Liver (tissue), 9 donors: Measurements from ENCODE around the gene SMIM33. TPM values are rescaled to one million over a fixed set of nuclear protein-coding genes. Genes with fewer than 3 reads are reported as not detected.
"Not testable (repeated sequence)": the region's sequence is repeated elsewhere in the genome, so short reads cannot be mapped to it uniquely, and the experiment has no call there.

ENCODE experiments used
- DNase-seq: peaks from one replicate; pipeline ENCODE4 v3.0.0-alpha.2; 2017; ENCODE audit warnings: low spot score
- H3K27ac ChIP-seq, 2 donors: one replicate each; pipeline ENCODE4 v1.7.0; 2013; ENCODE audit warnings: inconsistent platforms in 2 of 2, low read length in 2 of 2, control low read depth in 1 of 2, low read depth in 1 of 2, mild to moderate bottlenecking in 1 of 2
- H3K27me3 ChIP-seq, 4 donors: one replicate each; pipeline versions ENCODE4 v1.6.1 to v1.7.0; 2013; ENCODE audit warnings: low read length in 3 of 4, inconsistent platforms in 1 of 4, mild to moderate bottlenecking in 1 of 4, moderate library complexity in 1 of 4; ENCODE audit not compliant: control insufficient read depth in 4 of 4, insufficient read depth in 4 of 4
- H3K36me3 ChIP-seq, 4 donors: one replicate each; pipeline versions ENCODE4 v1.6.1 to v1.7.0; 2013; ENCODE audit warnings: low read length in 3 of 4, mild to moderate bottlenecking in 3 of 4, low read depth in 1 of 4, moderate library complexity in 1 of 4; ENCODE audit not compliant: control insufficient read depth in 4 of 4, insufficient read depth in 3 of 4
- H3K4me1 ChIP-seq, 4 donors: one replicate each; pipeline versions ENCODE4 v1.6.1 to v1.7.0; 2013; ENCODE audit warnings: low read length in 3 of 4, mild to moderate bottlenecking in 3 of 4, moderate library complexity in 1 of 4; ENCODE audit not compliant: control insufficient read depth in 4 of 4, insufficient read depth in 4 of 4
- H3K4me3 ChIP-seq, 3 donors: one replicate each; pipeline versions ENCODE4 v1.6.1 to v1.7.0; 2013; ENCODE audit warnings: low read length in 3 of 3, control low read depth in 1 of 3, low read depth in 1 of 3, mild to moderate bottlenecking in 1 of 3
- H3K9ac ChIP-seq, 2 donors: one replicate each; pipeline ENCODE4 v1.7.0; 2013; ENCODE audit warnings: low read length in 2 of 2, mild to moderate bottlenecking in 2 of 2, moderate library complexity in 2 of 2, control low read depth in 1 of 2, low read depth in 1 of 2
- H3K9me3 ChIP-seq, 4 donors: one replicate each; pipeline versions ENCODE4 v1.6.1 to v1.7.0; 2013; ENCODE audit warnings: low read length in 3 of 4; ENCODE audit not compliant: control insufficient read depth in 4 of 4
- CTCF ChIP-seq: fragments of 150-350 bp; IDR thresholded peaks from 2 replicates; pipeline ENCODE4 v1.5.1; 2017; ENCODE audit warnings: improper control_type of control experiment, low read depth, low read length; ENCODE audit not compliant: missing input control
- FOXA1 ChIP-seq: IDR thresholded peaks from 2 replicates; pipeline ENCODE4 v1.6.1; 2016; ENCODE audit warnings: antibody characterized with exemption
- FOXA2 ChIP-seq: IDR thresholded peaks from 2 replicates; pipeline ENCODE4 v1.6.1; 2016; ENCODE audit warnings: antibody characterized with exemption
- GABPA ChIP-seq, 2 donors: IDR thresholded peaks in 1 of 2; conservative IDR thresholded peaks in 1 of 2; 2 replicates each; pipeline ENCODE4 v1.6.1; 2016; ENCODE audit warnings: antibody characterized with exemption in 2 of 2, mild to moderate bottlenecking in 1 of 2, moderate library complexity in 1 of 2
- HNF4G ChIP-seq: IDR thresholded peaks from 2 replicates; pipeline ENCODE4 v1.6.1; 2016; ENCODE audit warnings: antibody characterized with exemption
- JUND ChIP-seq, 2 donors: IDR thresholded peaks; 2 replicates each; pipeline ENCODE4 v1.6.1; 2016; ENCODE audit warnings: antibody characterized with exemption in 2 of 2
- MAX ChIP-seq: IDR thresholded peaks from 2 replicates; pipeline ENCODE4 v1.6.1; 2016; ENCODE audit warnings: antibody characterized with exemption
- REST ChIP-seq: IDR thresholded peaks from 2 replicates; pipeline ENCODE4 v1.6.1; 2016; ENCODE audit warnings: antibody characterized with exemption, mild to moderate bottlenecking
- RXRA ChIP-seq, 2 donors: IDR thresholded peaks; 2 replicates each; pipeline ENCODE4 v1.6.1; 2017 to 2018; ENCODE audit warnings: antibody characterized with exemption in 2 of 2, mild to moderate bottlenecking in 1 of 2
- SP1 ChIP-seq: IDR thresholded peaks from 2 replicates; pipeline ENCODE4 v1.6.1; 2018; ENCODE audit warnings: antibody characterized with exemption, mild to moderate bottlenecking
- TAF1 ChIP-seq: conservative IDR thresholded peaks from 2 replicates; pipeline ENCODE4 v1.6.1; 2016; ENCODE audit warnings: antibody characterized with exemption, mild to moderate bottlenecking
- WGBS: extraction: QIAGEN DNeasy Blood & Tissue Kit; methylation state at CpG from one replicate; pipeline ENCODE4 v1.1.7; 2013; 5-methylcytosine and 5-hydroxymethylcytosine counted together
- polyA plus RNA-seq, 2 donors: library from polyadenylated mRNA; stranded (reverse) in 1 of 2; unstranded in 1 of 2; fragments of 200-250 nt in 1 of 2; fragments of >200 nt in 1 of 2; fragmentation: Nextera tagmentation in 1 of 2; extraction: Ambion mirVana in 1 of 2; gene quantifications; one replicate each; pipeline versions ENCODE4 v1.2.1 to v1.2.3, GENCODE V29; 2013 to 2015
- total RNA-seq, 2 donors: library from RNA; depleted of rRNA; stranded (reverse); fragments of >200 nt; gene quantifications; one replicate each; pipeline ENCODE4 v1.2.3, GENCODE V29; 2014
- TF ChIP-seq, protein P1 (sequence below): IDR thresholded peaks from 2 replicates; pipeline ENCODE4 v1.6.1; 2016; ENCODE audit warnings: antibody characterized with exemption
- donor health status: healthy.
- donor health status: healthy.
- donor health status: healthy.
- donor health status: healthy.
- donor health status: healthy.

The SMIM33 gene
- total and polyA plus RNA-seq, 4 donors = 0.05 TPM; not detected in 3

DNA sequence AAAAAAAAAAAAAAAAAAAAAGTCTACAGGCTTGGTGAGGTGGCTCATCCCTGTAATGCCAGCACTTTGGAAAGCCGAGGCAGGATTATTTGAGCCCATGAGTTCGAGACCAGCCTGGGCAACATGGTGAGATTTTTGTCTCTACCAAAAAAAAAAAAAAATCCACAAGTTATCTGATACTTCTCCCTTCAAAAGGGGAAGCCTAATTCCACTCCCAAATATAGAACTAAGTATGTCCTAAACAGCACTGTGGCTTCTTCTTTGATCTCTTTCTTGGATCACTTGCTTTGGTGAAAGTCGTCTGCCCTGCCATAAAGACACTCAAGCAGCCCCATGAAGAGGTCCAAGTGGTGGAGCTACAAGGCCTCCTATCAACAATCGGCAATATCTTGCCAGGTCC, 30.6 kb downstream of the SMIM33 start:
- Histone ChIP-seq H3K9ac (no peak overlapping the region), H3K4me3 (no peak overlapping the region), H3K9me3 (no peaks in the 10 kb centered on the region), H3K27me3 (peaks cover 0 to 2% (median 0%) of the 10 kb centered on the region in 4 donors), H3K27ac (no peak overlapping the region), H3K36me3 (no peaks in the 10 kb centered on the region), H3K4me1 (no peaks in the 10 kb centered on the region)
- TF ChIP-seq RXRA (IDR thresholded peaks at IDR 0.05) (no peak), FOXA2 (no peak), GABPA (IDR thresholded peaks at IDR 0.05 in 1 of 2, conservative IDR thresholded peaks at IDR 0.05 in 1 of 2) (no peak), MAX (no peak), FOXA1 (no peak), HNF4G (no peak), JUND (IDR thresholded peaks at IDR 0.05) (no peak), SP1 (no peak), TAF1 (no peak), REST (no peak), CTCF (no peak)
- TF ChIP-seq, protein P1, sequence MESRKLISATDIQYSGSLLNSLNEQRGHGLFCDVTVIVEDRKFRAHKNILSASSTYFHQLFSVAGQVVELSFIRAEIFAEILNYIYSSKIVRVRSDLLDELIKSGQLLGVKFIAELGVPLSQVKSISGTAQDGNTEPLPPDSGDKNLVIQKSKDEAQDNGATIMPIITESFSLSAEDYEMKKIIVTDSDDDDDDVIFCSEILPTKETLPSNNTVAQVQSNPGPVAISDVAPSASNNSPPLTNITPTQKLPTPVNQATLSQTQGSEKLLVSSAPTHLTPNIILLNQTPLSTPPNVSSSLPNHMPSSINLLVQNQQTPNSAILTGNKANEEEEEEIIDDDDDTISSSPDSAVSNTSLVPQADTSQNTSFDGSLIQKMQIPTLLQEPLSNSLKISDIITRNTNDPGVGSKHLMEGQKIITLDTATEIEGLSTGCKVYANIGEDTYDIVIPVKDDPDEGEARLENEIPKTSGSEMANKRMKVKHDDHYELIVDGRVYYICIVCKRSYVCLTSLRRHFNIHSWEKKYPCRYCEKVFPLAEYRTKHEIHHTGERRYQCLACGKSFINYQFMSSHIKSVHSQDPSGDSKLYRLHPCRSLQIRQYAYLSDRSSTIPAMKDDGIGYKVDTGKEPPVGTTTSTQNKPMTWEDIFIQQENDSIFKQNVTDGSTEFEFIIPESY = no peak
- DNase-seq = no peak
- 95% methylated on average over 4 of the region's 4 CpGs for WGBS

GRCh38 chr5:139503036-139503817, 32.4 kb downstream of the SMIM33 start:
- DNase-seq, H3K4me1 ChIP-seq, H3K9me3 ChIP-seq, H3K36me3 ChIP-seq, H3K9ac ChIP-seq, H3K27ac ChIP-seq, H3K4me3 ChIP-seq, H3K27me3 ChIP-seq: not testable (repeated sequence)
- WGBS = 92% methylated on average over 15 of the region's 15 CpGs
